Activated CD4-positive, alpha-beta T cell treated with anti-CD3 and anti-CD28 coated beads for 24 hours (primary cell): Measurements from ENCODE around the gene LPAR5.
A peak's percentile ranks its signal among the peaks of the same experiment; 100 is the strongest.

ENCODE experiments used
- DNase-seq, 2 donors: peaks; one replicate each; pipeline ENCODE4 v3.0.0-alpha.2; 2020; ENCODE audit warnings: low read depth in 2 of 2

Gene LPAR5

GRCh38 chr12:6638305-6638704, 2.5 kb upstream of the LPAR5 start:
- no peak for DNase-seq

DNA sequence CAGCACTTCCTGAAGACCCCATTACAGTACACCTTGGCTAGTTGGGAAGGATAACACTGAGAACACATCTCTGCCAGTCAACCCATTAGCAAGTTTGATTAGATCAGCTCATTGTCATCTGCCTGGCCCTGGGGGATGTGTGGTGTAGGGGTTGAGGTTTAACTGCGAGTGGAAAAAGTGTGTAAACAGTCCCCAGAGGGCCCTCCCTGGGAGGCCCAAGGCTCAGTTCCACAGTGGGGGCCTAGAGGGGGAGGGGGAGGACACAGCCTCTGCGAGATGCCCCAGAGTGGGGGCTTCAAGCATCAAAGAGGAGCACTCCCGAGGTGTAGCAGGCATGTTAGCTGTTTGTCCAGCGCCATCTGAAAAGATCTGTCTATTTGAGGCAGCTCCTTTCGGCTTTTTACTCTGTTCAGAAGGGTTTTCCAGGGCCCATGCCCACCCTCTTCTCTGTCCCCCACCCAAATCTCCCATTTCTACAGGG, 344 bp downstream of the LPAR5 start:
- peak in 1 of 2 donors; percentile 33 for DNase-seq

DNA sequence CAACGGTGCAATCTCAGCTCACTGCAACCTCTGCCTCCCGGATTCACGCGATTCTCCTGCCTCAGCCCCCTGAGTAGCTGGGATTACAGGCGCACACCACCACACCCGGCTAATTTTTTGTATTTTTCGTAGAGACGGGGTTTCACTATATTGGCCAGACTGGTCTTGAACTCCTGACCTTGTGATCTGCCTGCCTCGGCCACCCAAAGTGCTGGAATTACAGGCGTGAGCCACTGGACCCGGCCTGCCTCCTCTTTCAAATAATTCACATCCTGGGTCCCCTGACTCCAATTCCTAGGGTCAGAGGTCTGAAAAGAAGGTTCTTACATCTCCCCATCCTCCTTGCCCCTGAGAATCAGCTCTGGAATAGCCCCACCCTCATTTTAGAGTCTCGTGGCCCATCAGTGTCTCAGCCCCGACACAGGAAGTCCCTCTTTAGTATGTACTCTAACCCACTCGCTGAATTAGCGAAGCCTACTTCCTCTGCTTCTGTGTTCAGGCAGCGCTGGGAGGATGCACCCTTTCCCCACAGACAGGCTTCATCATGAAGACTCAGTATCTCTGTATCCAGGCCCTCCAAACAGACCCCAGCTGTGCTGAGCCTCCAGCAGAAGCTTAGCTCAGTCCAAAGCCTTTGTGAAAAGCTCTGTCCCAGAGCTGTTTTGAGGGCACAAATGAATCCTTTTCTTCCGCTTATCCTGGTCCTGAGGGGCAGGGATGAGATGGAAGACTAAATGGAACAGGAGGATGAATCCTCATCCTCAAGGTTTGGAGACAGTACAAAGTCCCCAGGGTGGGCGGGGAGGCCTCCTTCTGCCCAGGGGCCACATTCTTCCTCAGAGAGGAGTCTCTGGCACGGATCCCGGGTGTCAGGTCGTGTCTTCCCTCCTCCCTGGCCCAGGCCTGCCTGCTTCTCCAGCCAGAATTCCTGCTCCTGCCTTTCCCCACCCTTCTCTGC, 3.5 kb downstream of the LPAR5 start:
- no peak for DNase-seq

DNA sequence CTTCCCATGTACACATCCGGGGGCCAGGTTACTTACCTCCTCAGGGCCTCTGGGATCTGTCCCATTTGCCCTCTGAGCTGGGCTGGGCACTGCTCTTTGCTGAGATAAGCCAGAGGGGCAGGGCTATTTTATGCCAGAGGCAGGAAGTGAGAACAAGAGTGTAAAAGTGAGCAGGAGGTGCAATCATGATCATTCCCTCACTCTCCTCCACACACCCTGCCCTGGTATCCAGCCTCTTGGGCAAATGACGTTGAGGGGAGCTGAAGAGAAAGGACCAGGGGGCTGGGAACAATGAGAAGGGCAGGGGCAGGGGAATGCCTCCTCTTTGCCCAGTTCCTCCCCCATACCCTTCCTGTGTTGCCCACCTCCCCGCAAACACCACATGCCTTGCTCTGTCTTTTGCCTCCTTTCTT, 4.2 kb downstream of the LPAR5 start:
- no peak for DNase-seq

DNA sequence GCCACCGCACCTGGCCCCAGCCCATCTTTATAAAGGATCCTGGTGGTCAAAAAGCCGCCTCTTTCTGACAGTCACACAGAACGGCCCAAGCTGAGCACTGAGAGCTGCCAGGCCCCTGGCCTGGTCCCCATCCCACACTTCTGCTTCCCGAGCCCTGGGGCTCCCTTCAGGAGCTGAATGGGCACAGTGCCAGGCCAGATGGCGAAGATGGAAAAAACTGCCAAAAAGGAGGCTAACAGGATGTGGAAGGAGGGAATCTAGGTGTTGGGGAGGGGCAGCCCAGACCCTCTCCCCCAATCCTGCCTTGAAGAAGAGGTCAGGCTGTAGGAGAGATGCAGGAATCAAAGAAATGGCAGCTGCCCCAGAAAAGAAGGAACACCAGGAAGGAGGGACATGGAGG, 5.0 kb downstream of the LPAR5 start:
- DNase-seq: no peak

DNA sequence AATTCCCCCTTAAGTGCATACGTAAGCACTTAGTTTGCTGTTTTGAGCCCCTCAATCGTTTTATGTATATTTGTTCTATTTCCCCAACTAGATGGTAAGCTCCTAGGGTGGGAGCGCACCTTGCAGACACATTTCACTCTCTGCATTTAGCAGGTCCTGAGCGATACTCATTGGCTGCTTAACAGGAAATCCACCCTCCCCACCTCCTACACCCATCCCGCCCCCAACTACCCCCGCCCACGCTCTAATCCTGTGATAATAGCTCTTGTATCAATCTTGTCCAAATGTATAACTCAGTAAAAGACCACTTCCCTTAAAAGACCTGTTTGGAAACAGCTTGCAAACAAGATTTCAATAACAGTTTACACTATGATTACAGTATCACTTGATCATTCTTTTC, 8.1 kb downstream of the LPAR5 start:
- no peak for DNase-seq

DNA sequence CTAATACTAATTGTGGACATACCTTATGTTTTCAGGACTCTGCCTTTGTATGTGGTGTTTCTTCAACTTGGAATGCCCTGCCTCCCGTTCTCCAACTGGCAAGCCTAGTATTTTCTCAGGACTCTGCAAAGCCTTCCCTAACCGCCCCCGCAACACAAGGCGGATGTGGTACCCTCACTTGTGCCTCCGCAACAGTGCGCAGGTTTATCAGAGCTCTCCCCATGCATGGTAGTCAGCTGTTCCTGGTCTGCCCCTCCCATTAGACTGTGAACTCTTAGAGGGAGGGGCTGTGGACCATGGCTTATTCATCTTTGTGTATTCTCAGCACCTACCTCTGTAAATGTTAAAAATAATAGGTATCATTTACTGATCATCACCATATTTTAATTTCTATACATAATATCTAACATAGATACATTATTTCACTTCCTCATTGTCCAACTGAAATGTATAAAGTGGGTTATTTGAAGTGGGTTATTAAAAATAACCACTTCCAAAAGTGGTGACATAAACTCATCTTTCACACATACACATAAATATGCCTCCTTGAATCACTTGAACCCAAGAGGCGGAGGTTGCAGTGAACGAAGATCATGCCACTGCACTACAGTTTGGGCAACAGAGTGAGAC, 9.0 kb downstream of the LPAR5 start:
- no peak for DNase-seq

DNA sequence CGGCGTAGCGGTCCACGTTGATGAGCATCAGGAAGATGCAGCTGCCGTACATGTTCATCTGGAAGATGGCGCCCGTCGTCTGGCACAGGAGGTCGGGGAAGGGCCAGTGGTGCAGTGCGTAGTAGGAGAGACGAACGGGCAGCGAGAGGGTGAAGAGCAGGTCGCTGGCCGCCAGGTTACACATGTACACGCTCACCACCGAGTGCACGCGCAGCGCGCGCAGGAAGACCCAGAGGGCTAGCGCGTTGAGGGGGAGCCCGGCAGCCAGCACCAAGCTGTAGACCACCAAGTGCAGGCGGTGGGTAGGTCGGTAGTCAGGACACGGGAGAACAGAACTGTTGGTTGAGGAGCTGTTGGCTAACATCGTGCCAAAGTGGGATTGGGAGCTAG, 14.9 kb downstream of the LPAR5 start:
- no peak for DNase-seq

- DNase-seq: no peak
These were observed 15.4 kb downstream of the LPAR5 start for GRCh38 chr12:6620137-6620884.

DNA sequence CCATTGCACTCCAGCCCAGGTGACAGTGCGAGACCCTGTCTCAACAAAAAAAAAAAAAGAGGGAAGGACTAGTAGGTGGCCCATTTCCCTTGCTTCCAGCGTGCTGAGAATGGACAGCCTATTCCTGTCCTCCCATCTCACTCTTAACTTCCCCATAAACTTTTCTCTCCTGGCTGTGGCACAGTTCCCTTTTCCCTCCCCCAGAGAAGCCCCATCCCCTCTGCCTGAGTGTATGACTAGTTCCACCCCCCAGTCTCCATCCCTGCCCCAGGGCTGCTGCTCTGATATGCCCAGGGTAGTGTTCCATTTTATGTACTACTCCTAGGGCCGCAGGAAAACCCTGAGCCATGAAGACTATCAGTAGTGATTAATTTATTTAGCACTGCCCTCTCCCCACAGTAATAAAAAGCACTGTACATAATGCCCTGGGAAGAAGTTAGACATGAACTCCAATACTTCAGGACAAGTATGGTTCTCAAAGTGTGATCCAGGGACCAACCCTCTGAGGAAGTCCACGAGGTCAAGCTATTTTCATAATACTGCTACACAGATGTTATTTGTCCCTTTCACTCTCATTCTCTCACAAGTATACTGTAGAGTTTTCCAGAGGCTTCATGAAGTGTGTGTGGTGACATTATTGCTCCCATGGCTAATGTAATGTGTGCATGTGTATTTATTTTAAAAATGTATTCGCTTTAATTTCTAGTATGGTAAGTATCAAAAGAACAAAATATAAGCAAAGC, 17.1 kb downstream of the LPAR5 start:
- no peak for DNase-seq

DNA sequence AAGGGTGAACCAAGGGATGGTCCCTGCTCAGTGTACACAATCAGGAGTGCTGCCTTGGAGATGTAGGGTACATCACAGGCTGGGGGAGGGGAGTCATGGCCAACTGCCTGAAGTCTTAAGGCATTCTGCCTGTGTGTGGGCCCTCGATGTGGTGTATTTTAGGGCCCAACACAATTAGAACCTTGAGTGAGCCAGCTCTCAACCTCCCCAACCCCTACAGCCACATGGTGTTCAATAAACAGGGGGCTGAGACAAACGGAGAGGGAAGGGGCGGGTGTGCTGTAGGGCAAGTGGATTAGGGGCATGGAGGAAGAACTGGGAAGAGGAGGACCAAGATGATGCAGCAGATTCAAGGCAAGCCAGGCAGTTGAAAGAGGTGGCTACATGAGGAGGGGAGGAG, 20.0 kb downstream of the LPAR5 start:
- DNase-seq: no peak

GRCh38 chr12:6614513-6615172, 21.1 kb downstream of the LPAR5 start:
- DNase-seq: no peak

DNA sequence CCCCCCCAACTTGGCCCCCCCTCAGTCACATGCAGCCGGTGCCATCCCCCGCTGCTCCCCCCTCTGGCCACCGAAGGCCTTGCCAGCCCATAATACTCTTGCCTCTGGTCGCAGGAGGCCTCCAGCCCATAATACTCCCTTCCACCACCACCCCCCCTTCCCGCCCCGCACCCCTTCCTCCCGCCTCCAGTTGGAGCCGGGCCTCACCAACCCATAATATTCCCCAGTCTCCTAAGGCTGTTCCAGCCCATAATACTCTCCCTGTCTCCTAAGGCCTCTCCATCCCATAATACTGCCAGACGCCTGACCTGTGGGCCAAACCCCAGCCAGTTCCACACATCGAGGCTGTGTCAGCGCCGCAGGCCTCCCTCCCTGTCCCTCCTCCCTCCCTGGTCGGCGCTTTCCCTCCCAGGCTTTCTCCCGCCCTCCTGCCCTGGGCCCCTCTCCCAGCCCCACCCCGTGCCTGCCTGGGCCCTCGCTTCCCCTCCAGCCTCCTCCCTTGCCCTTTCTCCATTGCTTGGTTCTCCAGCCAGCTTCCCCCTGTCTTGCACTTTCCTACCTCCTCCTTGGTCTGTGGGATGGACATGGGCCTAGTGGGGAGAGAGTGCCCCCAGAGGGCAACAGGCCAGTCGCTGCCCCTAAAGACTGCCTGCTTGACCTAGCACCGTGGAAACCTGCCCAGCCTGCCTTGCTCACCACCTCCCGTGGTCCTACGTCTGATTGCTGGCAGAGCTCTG, 21.8 kb downstream of the LPAR5 start:
- DNase-seq: no peak

DNA sequence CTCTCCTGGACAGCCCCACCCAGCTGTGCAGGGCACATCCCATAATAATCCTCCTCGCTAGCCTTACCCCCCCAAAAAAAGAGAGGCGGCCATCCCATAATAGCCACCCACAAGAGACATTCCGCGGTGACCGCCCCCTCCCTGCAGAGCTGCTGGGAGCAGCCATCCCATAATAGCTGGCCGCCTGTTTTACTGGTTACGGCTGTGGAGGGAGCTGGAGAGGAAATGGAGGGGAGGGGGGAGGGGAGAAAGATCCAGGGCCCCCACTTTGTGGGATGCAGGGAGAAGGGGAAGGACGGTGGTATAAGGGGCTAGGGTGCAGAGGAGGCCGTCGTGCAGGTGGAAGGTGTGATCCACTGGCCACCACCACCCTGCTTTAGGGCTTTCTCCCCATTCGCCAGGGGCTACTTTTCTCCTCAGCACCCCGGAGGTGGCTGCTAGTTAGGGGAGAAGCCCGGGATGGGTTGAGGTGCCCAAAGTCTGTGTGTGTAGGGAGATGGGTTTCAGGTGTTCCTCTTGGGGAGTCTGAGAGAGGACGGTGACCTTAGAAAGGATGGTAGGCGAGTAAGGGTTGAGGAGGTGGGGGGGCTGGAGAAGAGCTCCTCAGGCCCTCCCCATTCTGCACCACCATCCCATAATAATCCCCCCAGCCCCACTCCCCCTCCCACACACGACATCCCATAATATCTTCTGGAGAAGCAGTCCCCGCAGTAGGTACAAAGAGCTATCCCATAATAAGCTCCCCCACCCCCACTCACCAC, 22.6 kb downstream of the LPAR5 start:
- DNase-seq: no peak

DNA sequence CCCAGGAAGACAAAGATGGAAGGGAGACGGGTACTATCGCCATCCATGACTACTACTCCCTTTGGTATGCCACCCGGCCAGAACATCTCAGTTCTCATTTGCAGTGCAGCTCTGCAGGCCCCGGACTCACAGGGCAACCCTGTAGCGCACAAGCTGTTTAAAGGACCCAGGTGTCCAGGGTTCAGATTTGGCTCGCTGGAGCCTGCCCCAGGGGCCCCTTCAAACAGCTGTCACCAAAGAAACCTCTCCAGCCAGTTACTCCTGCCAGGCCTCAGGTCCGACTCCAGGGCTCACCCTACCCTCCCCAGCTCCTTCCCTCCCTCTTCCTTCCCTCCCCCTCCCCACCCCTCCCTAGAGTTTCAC, 23.1 kb downstream of the LPAR5 start:
- no peak for DNase-seq

- DNase-seq: no peak
These were observed 23.5 kb downstream of the LPAR5 start for GRCh38 chr12:6612247-6612646.

DNA sequence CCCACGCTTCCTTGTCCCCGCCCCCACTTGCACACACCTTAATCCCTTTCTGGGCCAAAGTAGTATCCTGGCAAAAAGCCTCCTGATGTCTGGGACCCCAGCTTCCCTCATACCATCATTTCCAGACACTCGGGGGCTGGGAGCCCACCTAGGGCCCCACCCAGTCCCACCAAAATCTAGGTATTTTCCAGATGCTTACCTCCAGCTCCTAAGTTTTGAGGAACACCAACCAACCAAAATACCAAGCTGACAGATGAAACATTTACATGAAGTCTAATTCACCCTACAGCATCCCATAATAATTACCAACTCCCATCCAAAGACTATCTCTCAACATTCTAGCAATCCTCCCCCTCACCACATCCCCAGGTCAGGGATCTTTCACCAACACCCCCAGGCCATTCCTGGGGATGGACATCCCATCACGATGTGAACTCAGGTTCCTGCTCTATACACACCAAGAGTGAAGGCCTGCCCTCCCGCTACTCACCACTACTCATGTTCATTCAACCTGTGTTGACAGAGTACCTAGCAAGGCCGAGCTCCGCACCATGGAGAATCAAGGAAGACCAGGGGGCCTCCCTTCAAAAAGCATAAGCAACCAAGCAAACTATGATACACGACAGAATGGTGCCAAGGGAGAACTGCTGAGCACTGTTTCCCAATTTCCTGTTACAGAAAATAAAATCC, 27.0 kb downstream of the LPAR5 start:
- DNase-seq: no peak

- no peak for DNase-seq
These were observed 27.8 kb downstream of the LPAR5 start for GRCh38 chr12:6607751-6608591.
